H9 (cell line): ENCODE results near the gene TFAP2D. TPM values are rescaled to one million over a fixed set of nuclear protein-coding genes. Genes with fewer than 3 reads are reported as not detected.

Experiments
- DNase-seq: peaks from one replicate; pipeline ENCODE4 v3.0.0-alpha.2; 2017
- H2AFZ ChIP-seq: one replicate; pipeline ENCODE4 v1.6.1; 2013; ENCODE audit warnings: mild to moderate bottlenecking, low read length, control low read depth, moderate library complexity
- H2AK5ac ChIP-seq: 2 replicates; pipeline ENCODE4 v1.6.1; 2013; ENCODE audit warnings: low read length, control low read depth, mixed read lengths; ENCODE audit not compliant: insufficient read length
- H2BK120ac ChIP-seq: one replicate; pipeline ENCODE4 v1.6.1; 2013; ENCODE audit warnings: low read depth, mild to moderate bottlenecking, low read length, control low read depth, inconsistent platforms; ENCODE audit not compliant: poor library complexity, severe bottlenecking
- H2BK12ac ChIP-seq: 2 replicates; pipeline ENCODE4 v1.6.1; 2013; ENCODE audit warnings: low read length, control low read depth, mixed read lengths, low read depth; ENCODE audit not compliant: insufficient read length
- H2BK15ac ChIP-seq: 2 replicates; pipeline ENCODE4 v1.6.1; 2013; ENCODE audit warnings: low read depth, low read length, control low read depth
- H2BK20ac ChIP-seq: one replicate; pipeline ENCODE4 v1.6.1; 2013; ENCODE audit warnings: low read depth, mild to moderate bottlenecking, low read length, control low read depth, inconsistent platforms; ENCODE audit not compliant: poor library complexity, severe bottlenecking
- H2BK5ac ChIP-seq: 2 replicates; pipeline ENCODE4 v1.6.1; 2013; ENCODE audit warnings: low read length, control low read depth, mixed read lengths; ENCODE audit not compliant: insufficient read length
- H3K14ac ChIP-seq: 2 replicates; pipeline ENCODE4 v1.6.1; 2013; ENCODE audit warnings: low read length, control low read depth; ENCODE audit not compliant: insufficient read depth
- H3K18ac ChIP-seq: 2 replicates; pipeline ENCODE4 v1.6.1; 2013; ENCODE audit warnings: low read depth, mild to moderate bottlenecking, mixed read lengths, low read length, control low read depth; ENCODE audit not compliant: insufficient read length
- H3K23ac ChIP-seq: 2 replicates; pipeline ENCODE4 v1.6.1; 2013; ENCODE audit warnings: low read length, control low read depth, mixed read lengths, low read depth; ENCODE audit not compliant: insufficient read length
- H3K23me2 ChIP-seq: 2 replicates; pipeline ENCODE4 v1.6.1; 2013; ENCODE audit warnings: low read depth, mild to moderate bottlenecking, mixed read lengths, low read length, control low read depth; ENCODE audit not compliant: insufficient read length, poor library complexity, severe bottlenecking
- H3K27ac ChIP-seq: 2 replicates; pipeline ENCODE4 v1.5.1; 2013; ENCODE audit warnings: low read length, control low read depth, mixed read lengths, low read depth; ENCODE audit not compliant: insufficient read length
- H3K27me3 ChIP-seq: 2 replicates; pipeline ENCODE4 v1.6.1; 2013; ENCODE audit warnings: low read length, control low read depth, inconsistent platforms; ENCODE audit not compliant: insufficient read depth
- H3K4ac ChIP-seq: 2 replicates; pipeline ENCODE4 v1.6.1; 2013; ENCODE audit warnings: low read depth, mild to moderate bottlenecking, control low read depth, inconsistent platforms, low read length, moderate library complexity
- H3K4me1 ChIP-seq: 2 replicates; pipeline ENCODE4 v1.6.1; 2013; ENCODE audit warnings: low read length, control low read depth, inconsistent platforms; ENCODE audit not compliant: insufficient read depth
- H3K4me2 ChIP-seq: 2 replicates; pipeline ENCODE4 v1.6.1; 2013; ENCODE audit warnings: low read length, control low read depth, mixed read lengths; ENCODE audit not compliant: insufficient read length, insufficient read depth
- H3K56ac ChIP-seq: 2 replicates; pipeline ENCODE4 v1.6.1; 2013; ENCODE audit warnings: low read depth, mild to moderate bottlenecking, mixed read lengths, low read length, control low read depth; ENCODE audit not compliant: insufficient read length
- H3K79me1 ChIP-seq: 2 replicates; pipeline ENCODE4 v1.6.1; 2013; ENCODE audit warnings: low read depth, mild to moderate bottlenecking, moderate library complexity, low read length, control low read depth, inconsistent platforms; ENCODE audit not compliant: insufficient read depth, poor library complexity, severe bottlenecking
- H3K79me2 ChIP-seq: 2 replicates; pipeline ENCODE4 v1.6.1; 2013; ENCODE audit warnings: low read length, control low read depth, inconsistent platforms; ENCODE audit not compliant: insufficient read depth
- H3K9ac ChIP-seq: 2 replicates; pipeline ENCODE4 v1.6.1; 2013; ENCODE audit warnings: low read length, control low read depth, mixed read lengths; ENCODE audit not compliant: insufficient read length; ENCODE audit errors: extremely low read depth
- H3K9me3 ChIP-seq: one replicate; pipeline ENCODE4 v1.6.1; 2013; ENCODE audit warnings: low read depth, low read length, inconsistent platforms; ENCODE audit not compliant: control insufficient read depth
- H3T11ph ChIP-seq: one replicate; pipeline ENCODE4 v1.6.1; 2013; ENCODE audit warnings: mild to moderate bottlenecking, low read length, control low read depth, inconsistent platforms
- H4K20me1 ChIP-seq: one replicate; pipeline ENCODE4 v1.6.1; 2013; ENCODE audit not compliant: control insufficient read depth, insufficient read length, insufficient read depth
- H4K5ac ChIP-seq: 2 replicates; pipeline ENCODE4 v1.6.1; 2013; ENCODE audit warnings: low read depth, mild to moderate bottlenecking, mixed read lengths, low read length, control low read depth; ENCODE audit not compliant: insufficient read length
- H4K8ac ChIP-seq: replicated peaks from 2 replicates; pipeline ENCODE4 v1.6.1; 2013; ENCODE audit warnings: low read length, control low read depth, mixed read lengths, low read depth; ENCODE audit not compliant: insufficient read length
- H4K91ac ChIP-seq: 2 replicates; pipeline ENCODE4 v1.6.1; 2013; ENCODE audit warnings: low read depth, mild to moderate bottlenecking, moderate library complexity, mixed read lengths, low read length, control low read depth; ENCODE audit not compliant: insufficient read length
- H3K27ac Mint-ChIP-seq, 3 experiments: 2 replicates in 2 of 3; 3 replicates in 1 of 3; pipeline ENCODE4 v1.8.0; 2020 to 2021; ENCODE audit warnings: mixed read lengths in 3 of 3, mild to moderate bottlenecking in 1 of 3, moderate library complexity in 1 of 3
- H3K27me3 Mint-ChIP-seq: 2 replicates; pipeline ENCODE4 v1.8.0; 2021; ENCODE audit warnings: low read depth, mild to moderate bottlenecking, moderate library complexity, mixed read lengths
- H3K36me3 Mint-ChIP-seq, 3 experiments: 2 replicates in 2 of 3; 3 replicates in 1 of 3; pipeline ENCODE4 v1.8.0; 2020 to 2021; ENCODE audit warnings: low read depth in 3 of 3, mixed read lengths in 3 of 3; ENCODE audit not compliant: insufficient read depth in 1 of 3
- H3K4me1 Mint-ChIP-seq, 2 experiments: 2 replicates each; pipeline ENCODE4 v1.8.0; 2020; ENCODE audit warnings: mixed read lengths in 2 of 2
- H3K4me3 Mint-ChIP-seq, 2 experiments: 2 replicates in 1 of 2; 3 replicates in 1 of 2; pipeline ENCODE4 v1.8.0; 2020 to 2021; ENCODE audit warnings: mild to moderate bottlenecking in 2 of 2, mixed read lengths in 2 of 2, moderate library complexity in 1 of 2
- H3K9me3 Mint-ChIP-seq, 2 experiments: 2 replicates in 1 of 2; 3 replicates in 1 of 2; pipeline ENCODE4 v1.8.0; 2020; ENCODE audit warnings: mild to moderate bottlenecking in 2 of 2, mixed read lengths in 2 of 2, moderate library complexity in 1 of 2
- WGBS: extraction: QIAGEN DNeasy Blood & Tissue Kit; methylation state at CpG from one replicate; pipeline ENCODE4 v1.1.7; 2013; ENCODE audit warnings: missing lambda C conversion rate, low lambda C conversion rate, mixed read lengths; ENCODE audit not compliant: insufficient read length; ENCODE audit errors: extremely low coverage; 5-methylcytosine and 5-hydroxymethylcytosine counted together
- total RNA-seq: library from RNA; stranded (reverse); gene quantifications from 2 replicates; pipeline ENCODE4 v1.2.1, GENCODE V29; 2021
- TF ChIP-seq, protein P1 (sequence below): fragments of 200-600 bp; sonication (generic); conservative IDR thresholded peaks from 3 replicates; pipeline ENCODE4 v1.8.0; 2021; ENCODE audit warnings: antibody characterized with exemption, mild to moderate bottlenecking

Gene TFAP2D
- total RNA-seq, 1 experiment from 2014 or later: not detected

DNA sequence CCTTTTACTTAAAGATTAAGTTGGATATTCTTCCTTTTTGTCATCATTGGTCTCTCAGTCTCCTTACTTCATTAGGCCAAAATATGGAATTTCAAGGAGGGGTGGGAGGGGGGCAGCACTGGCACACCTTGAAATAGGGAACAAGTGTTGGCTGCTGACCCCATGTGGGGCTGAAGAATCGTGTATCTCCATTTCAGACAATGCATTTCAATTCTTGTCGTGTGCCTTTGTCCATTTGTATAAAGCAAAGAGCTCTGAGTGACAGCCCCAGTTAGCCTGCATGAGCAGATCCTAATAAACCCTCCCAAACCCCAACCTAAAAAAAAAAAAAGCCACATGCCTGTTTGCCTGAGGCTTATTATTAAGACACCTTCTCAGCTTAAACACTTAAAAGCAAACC, 1.0 kb upstream of the TFAP2D start:
- no peak overlapping the region for H2BK5ac ChIP-seq
- no peak overlapping the region for H3K27ac Mint-ChIP-seq
- H3K4ac ChIP-seq: no peak overlapping the region
- no peak overlapping the region for H4K5ac ChIP-seq
- TF ChIP-seq, protein P1, sequence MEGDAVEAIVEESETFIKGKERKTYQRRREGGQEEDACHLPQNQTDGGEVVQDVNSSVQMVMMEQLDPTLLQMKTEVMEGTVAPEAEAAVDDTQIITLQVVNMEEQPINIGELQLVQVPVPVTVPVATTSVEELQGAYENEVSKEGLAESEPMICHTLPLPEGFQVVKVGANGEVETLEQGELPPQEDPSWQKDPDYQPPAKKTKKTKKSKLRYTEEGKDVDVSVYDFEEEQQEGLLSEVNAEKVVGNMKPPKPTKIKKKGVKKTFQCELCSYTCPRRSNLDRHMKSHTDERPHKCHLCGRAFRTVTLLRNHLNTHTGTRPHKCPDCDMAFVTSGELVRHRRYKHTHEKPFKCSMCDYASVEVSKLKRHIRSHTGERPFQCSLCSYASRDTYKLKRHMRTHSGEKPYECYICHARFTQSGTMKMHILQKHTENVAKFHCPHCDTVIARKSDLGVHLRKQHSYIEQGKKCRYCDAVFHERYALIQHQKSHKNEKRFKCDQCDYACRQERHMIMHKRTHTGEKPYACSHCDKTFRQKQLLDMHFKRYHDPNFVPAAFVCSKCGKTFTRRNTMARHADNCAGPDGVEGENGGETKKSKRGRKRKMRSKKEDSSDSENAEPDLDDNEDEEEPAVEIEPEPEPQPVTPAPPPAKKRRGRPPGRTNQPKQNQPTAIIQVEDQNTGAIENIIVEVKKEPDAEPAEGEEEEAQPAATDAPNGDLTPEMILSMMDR: no peak
- peaks cover 95% of the 10 kb centered on the region for H3K27me3 ChIP-seq
- no peak overlapping the region for H2AFZ ChIP-seq
- H3K23ac ChIP-seq: no peak overlapping the region
- no peak overlapping the region for H3K4me2 ChIP-seq
- H4K91ac ChIP-seq: no peak overlapping the region
- H3K27ac ChIP-seq: no peak overlapping the region
- WGBS: no CpG with 5 or more reads among the region's 2 CpGs
- H3K4me3 Mint-ChIP-seq: no peak overlapping the region
- H3K79me1 ChIP-seq: no peaks in the 10 kb centered on the region
- H4K20me1 ChIP-seq: no peaks in the 10 kb centered on the region
- no peak overlapping the region for H3K18ac ChIP-seq
- no peak overlapping the region for H2BK15ac ChIP-seq
- no peak overlapping the region for H2BK20ac ChIP-seq
- H3K36me3 Mint-ChIP-seq: no peaks in the 10 kb centered on the region; a peak in 1 of 7 replicates
- H2AK5ac ChIP-seq: no peak overlapping the region
- peaks cover 31 to 62% of the 10 kb centered on the region in 2 experiments for H3K4me1 Mint-ChIP-seq
- H3K9me3 Mint-ChIP-seq: peaks cover 2 to 16% of the 10 kb centered on the region in 2 experiments; a peak in 2 of 5 replicates
- H3K9ac ChIP-seq: no peak overlapping the region
- no peak overlapping the region for H3T11ph ChIP-seq
- no peak overlapping the region for H3K14ac ChIP-seq
- H2BK120ac ChIP-seq: no peak overlapping the region
- H3K23me2 ChIP-seq: peaks cover 14% of the 10 kb centered on the region
- peaks cover 100% of the 10 kb centered on the region for H3K27me3 Mint-ChIP-seq
- H2BK12ac ChIP-seq: no peak overlapping the region
- no peak overlapping the region for H4K8ac ChIP-seq
- peaks cover 8% of the 10 kb centered on the region for H3K4me1 ChIP-seq
- no peaks in the 10 kb centered on the region for H3K9me3 ChIP-seq
- DNase-seq: no peak
- no peak overlapping the region for H3K56ac ChIP-seq
- H3K79me2 ChIP-seq: no peaks in the 10 kb centered on the region
